Measurements from ENCODE around the gene PHC3. TPM values are rescaled to one million over a fixed set of nuclear protein-coding genes. Genes with fewer than 3 reads are reported as not detected.

The PHC3 gene
- 23.0 and 27.1 TPM in 2 replicates for total RNA-seq

DNA sequence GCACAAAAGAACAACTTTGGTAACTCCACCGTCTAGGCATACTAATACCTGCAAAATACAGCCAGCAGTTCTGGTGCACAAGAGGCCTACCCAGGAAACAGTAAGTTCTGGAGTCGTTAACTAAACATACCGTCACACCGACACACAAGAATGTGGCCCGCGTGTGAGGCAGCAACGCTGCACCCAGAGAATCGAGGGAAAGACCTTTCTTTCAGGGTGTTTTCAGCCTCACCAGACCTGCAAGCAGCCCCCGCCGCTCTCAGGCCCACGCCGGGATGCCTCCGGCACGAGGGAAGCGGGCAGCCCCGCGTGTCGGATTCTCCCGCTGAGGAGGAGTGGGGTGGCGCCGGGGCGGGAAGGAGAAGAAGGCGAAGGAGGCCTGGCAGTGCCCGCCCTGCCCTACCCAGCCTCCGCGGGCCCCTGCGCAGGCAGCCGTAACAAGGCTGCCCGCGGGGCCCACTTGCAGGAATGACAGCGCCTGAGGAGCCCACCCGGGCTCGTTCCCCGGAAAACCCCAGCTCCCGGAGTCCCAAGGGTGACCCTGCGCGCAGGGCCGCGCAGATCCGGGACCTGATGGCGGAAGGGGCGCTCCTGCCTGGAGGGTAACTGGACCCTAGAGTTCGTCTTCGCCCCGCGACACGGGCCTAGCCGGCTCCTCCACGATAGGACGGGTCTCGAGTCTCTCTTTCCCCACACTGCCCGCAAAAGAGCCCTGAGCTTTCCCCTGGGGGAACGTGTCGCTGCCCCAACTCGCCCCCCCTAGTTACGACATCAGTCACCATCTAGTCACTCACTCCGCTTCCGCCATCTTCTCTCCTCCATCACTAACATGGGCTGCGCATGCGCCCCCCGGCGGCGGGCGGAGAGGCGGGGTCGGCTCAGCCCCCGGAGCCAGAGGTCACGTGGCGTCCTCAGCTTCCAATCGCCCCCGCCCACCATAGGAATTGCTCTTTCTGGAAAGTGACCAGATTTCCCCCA, at the start of gene PHC3:
Gene PHC3 (minus strand): TSS at position 826 of the 978 bp plus-strand sequence. CDS start 18 bp downstream, at position 808.

GRCh38 chr3:170221924-170222646, 40.6 kb upstream of the PHC3 start, which contains the start of gene PRKCI:
Gene PRKCI (plus strand): TSS chr3:170222424. CDS start chr3:170222670, 246 bp downstream.

Small RNAs within 50 kb of the gene (small RNA-seq; reads per million reads assigned to genes)
- gene RNU4-38P (not detected), gene RNU6-315P (not detected)

Other genes with a start within 250 kb of the PHC3 start
- 18.8 and 22.3 TPM in 2 replicates for gene SEC62, start 214.9 kb downstream of the PHC3 start, total RNA-seq
- 0.11 TPM in 1 of 2 replicates, not detected in the other for gene GPR160, start 143.7 kb downstream of the PHC3 start, total RNA-seq
- gene PRKCI, start 40.7 kb upstream of the PHC3 start, total RNA-seq = 60.9 and 103 TPM in 2 replicates
- 66.0 and 71.8 TPM in 2 replicates for gene SKIL, start 176.0 kb upstream of the PHC3 start, total RNA-seq
- 2.4 TPM in 2 replicates for gene CLDN11, start 237.1 kb upstream of the PHC3 start, total RNA-seq